Keratinocyte (primary cell): ENCODE data around the gene TLR9. TPM values are rescaled to one million over a fixed set of nuclear protein-coding genes. Genes with fewer than 3 reads are reported as not detected.
"Not testable (repeated sequence)": the region's sequence is repeated elsewhere in the genome, so short reads cannot be mapped to it uniquely, and the experiment has no call there.

Source experiments
- DNase-seq: peaks from one replicate; pipeline ENCODE4 v3.0.0-alpha.2; 2011; ENCODE audit warnings: low read depth, missing footprints, low spot score
- FAIRE-seq: peaks from 2 replicates; lab custom pipeline; 2011; peaks lifted over from hg19 to GRCh38; lab: Jason Lieb, UNC
- H2AFZ ChIP-seq: 2 replicates; pipeline ENCODE4 v1.6.0; 2012; ENCODE audit warnings: low read length, control low read depth, inconsistent platforms; ENCODE audit not compliant: control insufficient read depth
- H3K27ac ChIP-seq: 2 replicates; pipeline ENCODE4 v1.5.1; 2011; ENCODE audit warnings: low read length; ENCODE audit not compliant: control insufficient read depth, insufficient read depth
- H3K27me3 ChIP-seq: 3 replicates; pipeline ENCODE4 v1.6.0; 2011; ENCODE audit warnings: low read length; ENCODE audit not compliant: control insufficient read depth, insufficient read depth; ENCODE audit errors: extremely low read depth
- H3K36me3 ChIP-seq, 2 experiments: 2 replicates in 1 of 2; 3 replicates in 1 of 2; pipeline ENCODE4 v1.5.1; 2011; ENCODE audit warnings: low read length in 2 of 2, mild to moderate bottlenecking in 1 of 2; ENCODE audit not compliant: control insufficient read depth in 2 of 2, insufficient read depth in 2 of 2; ENCODE audit errors: extremely low read depth in 1 of 2
- H3K4me1 ChIP-seq: 3 replicates; pipeline ENCODE4 v1.5.1; 2011; ENCODE audit warnings: low read length; ENCODE audit not compliant: control insufficient read depth, insufficient read depth; ENCODE audit errors: extremely low read depth
- H3K4me2 ChIP-seq: 3 replicates; pipeline ENCODE4 v1.6.0; 2011; ENCODE audit warnings: low read depth, low read length; ENCODE audit not compliant: control insufficient read depth, insufficient read depth; ENCODE audit errors: extremely low read depth
- H3K4me3 ChIP-seq, 3 experiments: fragments of 200-600 bp in 1 of 3; sonication (generic) in 1 of 3; 2 replicates in 2 of 3; 3 replicates in 1 of 3; pipeline ENCODE4 v1.5.1; 2011 to 2016; ENCODE audit warnings: low read length in 3 of 3, mild to moderate bottlenecking in 3 of 3, control low read depth in 2 of 3, inconsistent platforms in 1 of 3, low read depth in 1 of 3, mixed read lengths in 1 of 3, mixed run types in 1 of 3, moderate library complexity in 1 of 3; ENCODE audit not compliant: control insufficient read depth in 2 of 3, insufficient read depth in 2 of 3; ENCODE audit errors: extremely low read depth in 1 of 3
- H3K79me2 ChIP-seq: 2 replicates; pipeline ENCODE4 v1.6.0; 2012; ENCODE audit warnings: low read length; ENCODE audit not compliant: control insufficient read depth, insufficient read depth
- H3K9ac ChIP-seq: 3 replicates; pipeline ENCODE4 v1.6.0; 2011; ENCODE audit warnings: low read length; ENCODE audit not compliant: control insufficient read depth, insufficient read depth; ENCODE audit errors: extremely low read depth
- H3K9me1 ChIP-seq: 3 replicates; pipeline ENCODE4 v1.6.0; 2011; ENCODE audit warnings: low read length; ENCODE audit not compliant: control insufficient read depth, insufficient read depth; ENCODE audit errors: extremely low read depth
- H3K9me3 ChIP-seq: 2 replicates; pipeline ENCODE4 v1.5.1; 2012; ENCODE audit warnings: low read depth, low read length; ENCODE audit not compliant: control insufficient read depth
- H4K20me1 ChIP-seq: 3 replicates; pipeline ENCODE4 v1.6.0; 2011; ENCODE audit warnings: low read length; ENCODE audit not compliant: control insufficient read depth, insufficient read depth; ENCODE audit errors: extremely low read depth
- CTCF ChIP-seq, 3 experiments: IDR thresholded peaks in 1 of 3; conservative IDR thresholded peaks in 1 of 3; optimal IDR thresholded peaks in 1 of 3; 2 replicates in 2 of 3; 3 replicates in 1 of 3; pipeline versions ENCODE3 to v1.5.1; 2011; ENCODE audit warnings: low read length in 3 of 3, mild to moderate bottlenecking in 3 of 3, moderate library complexity in 2 of 3, control low read depth in 1 of 3, inconsistent platforms in 1 of 3; ENCODE audit not compliant: insufficient read depth in 2 of 3; ENCODE audit errors: extremely low read depth in 1 of 3
- EZH2 ChIP-seq: IDR thresholded peaks from one replicate; pipeline ENCODE4 v1.6.1; 2012; ENCODE audit warnings: inconsistent platforms, mild to moderate bottlenecking, low read length, moderate library complexity
- dilution Hi-C: fragments of 300-500 bp; cut with MboI; formaldehyde crosslinking; loops from one replicate; pipeline ENCODE4 v1.7.0; 2020; ENCODE audit warnings: low sequenced_read_pairs; ENCODE audit not compliant: extremely low pct_ligation_motif_present
- polyA minus RNA-seq, 3 experiments: library from RNA; depleted of rRNA, polyadenylated mRNA; stranded (reverse); fragments of >200 nt; gene quantifications; 1 replicate in 1 of 3; 2 replicates in 1 of 3; 3 replicates in 1 of 3; pipeline ENCODE4 v1.2.3, GENCODE V29; 2011
- polyA plus RNA-seq, 5 experiments: library from polyadenylated mRNA; depleted of rRNA in 3 of 5; stranded (reverse) in 3 of 5; stranded (forward) in 1 of 5; unstranded in 1 of 5; fragments of >200 nt; gene quantifications; 1 replicate in 1 of 5; 2 replicates in 3 of 5; 3 replicates in 1 of 5; pipeline versions ENCODE4 v1.2.1 to v1.2.3, GENCODE V29; 2011 to 2012; ENCODE audit warnings: missing spikeins in 2 of 5, low read depth in 1 of 5, low replicate concordance in 1 of 5

TLR9 gene
- polyA plus RNA-seq = not detected in 3 replicates
- polyA plus RNA-seq (2011; ENCODE audit: low read depth) = not detected
- polyA plus RNA-seq (2011; cell fraction: cytosol; rRNA removed) = not detected in 2 replicates
- polyA plus RNA-seq (2011; cell fraction: nucleus; rRNA removed) = 0.12 and 0.18 TPM in 2 replicates
- polyA plus RNA-seq (2012; ENCODE audit: low replicate concordance) = 0.20 TPM in 1 of 2 replicates, not detected in the other
- 0.13 TPM in 1 of 3 replicates, not detected in the others for polyA minus RNA-seq
- polyA minus RNA-seq (2011; cell fraction: cytosol; rRNA and poly(A)+ RNA removed) = not detected
- polyA minus RNA-seq (2011; cell fraction: nucleus; rRNA and poly(A)+ RNA removed) = not detected in 2 replicates

GRCh38 chr3:52225452-52226228 lies at the start of gene TLR9:
TLR9 (minus strand) TSS chr3:52225645; CDS start chr3:52225529, 116 bp downstream.
- Histone ChIP-seq H3K9me1 (peaks cover 2% of the 10 kb centered on the region), H3K4me3 (no peak within 1 kb of the TSS), H3K27me3 (no peaks in the 10 kb centered on the region), H3K9ac (no peak within 1 kb of the TSS), H3K27ac (no peak within 1 kb of the TSS), H2AFZ (no peak within 1 kb of the TSS), H3K9me3 (no peaks in the 10 kb centered on the region), H3K4me1 (no peaks in the 10 kb centered on the region), H4K20me1 (no peaks in the 10 kb centered on the region), H3K4me2 (no peak within 1 kb of the TSS), H3K36me3 (peaks cover 19 to 26% of the 10 kb centered on the region in 2 experiments), H3K79me2 (no peaks in the 10 kb centered on the region)
- no peak for DNase-seq
- no peak for TF ChIP-seq CTCF (optimal IDR thresholded peaks at IDR 0.05 in 1 of 3, IDR thresholded peaks at IDR 0.05 in 1 of 3, conservative IDR thresholded peaks at IDR 0.05 in 1 of 3; ENCODE audit: extremely low read depth in 1 of 3, insufficient read depth in 2 of 3, low read length in 3 of 3)
- TF ChIP-seq EZH2 = no peak
- dilution Hi-C loops = no loop called here
- FAIRE-seq = no peak

- Histone ChIP-seq H3K4me1 (peaks cover 15% of the 10 kb centered on the region), H3K36me3 (peaks cover 3 to 14% of the 10 kb centered on the region in 2 experiments), H3K79me2 (peaks cover 82% of the 10 kb centered on the region)
- H3K9ac ChIP-seq, FAIRE-seq, DNase-seq, H4K20me1 ChIP-seq, H3K9me3 ChIP-seq, H3K9me1 ChIP-seq, H3K27ac ChIP-seq, H3K4me3 ChIP-seq, H2AFZ ChIP-seq, dilution Hi-C loops, H3K4me2 ChIP-seq, H3K27me3 ChIP-seq: not testable (repeated sequence)
These were observed 49.3 kb upstream of the TLR9 start for GRCh38 chr3:52274781-52275180.
